OCI-LY3 (cell line): ENCODE results near the gene ATP6V1G2.
A peak's percentile ranks its signal among the peaks of the same experiment; 100 is the strongest.

Source experiments
- H2AFZ ChIP-seq: fragments of 200-600, 300-600 bp; shearing (Covaris generic); 2 replicates; pipeline ENCODE4 v1.6.0; 2014; ENCODE audit warnings: antibody characterized with exemption, low read depth, low read length
- H3K27ac ChIP-seq: fragments of 200-600, 300-600 bp; sonication (generic); 2 replicates; pipeline ENCODE4 v1.5.1; 2014; ENCODE audit warnings: mild to moderate bottlenecking, low read length, moderate library complexity, mixed read lengths
- H3K27me3 ChIP-seq: fragments of 200-600, 300-600 bp; sonication (generic); 2 replicates; pipeline ENCODE4 v1.6.1; 2014; ENCODE audit warnings: low read depth, low read length, mixed read lengths
- H3K36me3 ChIP-seq: fragments of 200-600, 300-600 bp; sonication (generic); replicated peaks from 2 replicates; pipeline ENCODE3; 2014; ENCODE audit warnings: low read depth, low read length, mixed read lengths
- H3K4me1 ChIP-seq: fragments of 300-600, 200-600 bp; sonication (generic); 2 replicates; pipeline ENCODE4 v1.6.1; 2014; ENCODE audit warnings: low read length, mixed read lengths
- H3K4me2 ChIP-seq: fragments of 200-600, 300-600 bp; sonication (generic); 2 replicates; pipeline ENCODE4 v1.6.1; 2014; ENCODE audit warnings: low read length, mixed read lengths
- H3K4me3 ChIP-seq: fragments of 300-600, 200-600 bp; sonication (generic); 2 replicates; pipeline ENCODE4 v1.5.1; 2014; ENCODE audit warnings: antibody characterized with exemption, mild to moderate bottlenecking, low read length, moderate library complexity
- H3K79me2 ChIP-seq: fragments of 300-600, 200-600 bp; shearing (Covaris generic); 2 replicates; pipeline ENCODE4 v1.6.1; 2014; ENCODE audit warnings: mild to moderate bottlenecking, low read length, mixed read lengths
- H3K9ac ChIP-seq: fragments of 300-600, 200-600 bp; shearing (Covaris generic); 2 replicates; pipeline ENCODE4 v1.6.0; 2014; ENCODE audit warnings: mild to moderate bottlenecking, low read length, moderate library complexity
- H3K9me3 ChIP-seq: fragments of 200-600, 300-600 bp; shearing (Covaris generic); 2 replicates; pipeline ENCODE4 v1.6.1; 2014; ENCODE audit warnings: low read length, mixed read lengths; ENCODE audit not compliant: insufficient read depth
- H4K20me1 ChIP-seq: fragments of 200-600, 300-600 bp; sonication (generic); 2 replicates; pipeline ENCODE4 v1.6.1; 2016; ENCODE audit warnings: low read length, mixed read lengths; ENCODE audit not compliant: insufficient read depth
- CTCF ChIP-seq: fragments of 200-600, 300-600 bp; sonication (generic); IDR thresholded peaks from 2 replicates; pipeline ENCODE4 v1.5.1; 2014; ENCODE audit warnings: antibody characterized with exemption, low read length, low read depth
- EZH2phosphoT487 ChIP-seq: fragments of 200-600 bp; shearing (Covaris generic); IDR thresholded peaks from 2 replicates; pipeline ENCODE4 v1.6.1; 2018; ENCODE audit warnings: antibody characterized with exemption, mixed run types, low read depth

The ATP6V1G2 gene

GRCh38 chr6:31578184-31579118 is 32.0 kb upstream of the ATP6V1G2 start:
- Histone ChIP-seq H3K9ac (peak overlapping the region; percentile 92), H3K9me3 (no peaks in the 10 kb centered on the region), H3K4me1 (peaks cover 50% of the 10 kb centered on the region), H3K79me2 (peaks cover 96% of the 10 kb centered on the region), H3K27ac (peak overlapping the region; percentile 100), H3K4me2 (peak overlapping the region; percentile 100), H3K4me3 (peak overlapping the region; percentile 98), H2AFZ (no peak overlapping the region), H3K36me3 (peaks cover 50% of the 10 kb centered on the region), H3K27me3 (no peaks in the 10 kb centered on the region), H4K20me1 (peaks cover 26% of the 10 kb centered on the region)
- TF ChIP-seq EZH2phosphoT487 (no peak), CTCF (no peak)

GRCh38 chr6:31577579-31577966 is 31.2 kb upstream of the ATP6V1G2 start:
- H3K36me3 ChIP-seq = peaks cover 59% of the 10 kb centered on the region
- H4K20me1 ChIP-seq = peaks cover 26% of the 10 kb centered on the region
- no peaks in the 10 kb centered on the region for H3K9me3 ChIP-seq
- TF ChIP-seq CTCF (no peak), EZH2phosphoT487 (no peak)
- H3K27ac ChIP-seq = peak overlapping the region; percentile 100
- H3K9ac ChIP-seq = peak overlapping the region; percentile 92
- peak overlapping the region; percentile 100 for H3K4me2 ChIP-seq
- no peak overlapping the region for H2AFZ ChIP-seq
- peaks cover 99% of the 10 kb centered on the region for H3K79me2 ChIP-seq
- H3K4me3 ChIP-seq = peak overlapping the region; percentile 98
- no peaks in the 10 kb centered on the region for H3K27me3 ChIP-seq
- H3K4me1 ChIP-seq = peaks cover 52% of the 10 kb centered on the region

GRCh38 chr6:31576897-31577578 is 30.6 kb upstream of the ATP6V1G2 start:
- H3K27ac ChIP-seq = peak overlapping the region; percentile 100
- peak overlapping the region; percentile 100 for H3K4me2 ChIP-seq
- H2AFZ ChIP-seq = no peak overlapping the region
- peaks cover 47% of the 10 kb centered on the region for H3K4me1 ChIP-seq
- peaks cover 61% of the 10 kb centered on the region for H3K36me3 ChIP-seq
- H3K79me2 ChIP-seq = peaks cover 99% of the 10 kb centered on the region
- H3K4me3 ChIP-seq = peak overlapping the region; percentile 98
- TF ChIP-seq CTCF (no peak), EZH2phosphoT487 (no peak)
- H3K9me3 ChIP-seq = no peaks in the 10 kb centered on the region
- H4K20me1 ChIP-seq = peaks cover 26% of the 10 kb centered on the region
- peak overlapping the region; percentile 92 for H3K9ac ChIP-seq
- H3K27me3 ChIP-seq = no peaks in the 10 kb centered on the region

- peaks cover 52% of the 10 kb centered on the region for H3K36me3 ChIP-seq
- H3K4me1 ChIP-seq = peaks cover 53% of the 10 kb centered on the region
- peak overlapping the region; percentile 98 for H3K4me3 ChIP-seq
- H4K20me1 ChIP-seq = peaks cover 26% of the 10 kb centered on the region
- TF ChIP-seq CTCF = no peak
- no peak for TF ChIP-seq EZH2phosphoT487
- H3K27ac ChIP-seq = peak overlapping the region; percentile 100
- no peak overlapping the region for H2AFZ ChIP-seq
- peak overlapping the region; percentile 92 for H3K9ac ChIP-seq
- no peaks in the 10 kb centered on the region for H3K9me3 ChIP-seq
- H3K79me2 ChIP-seq = peaks cover 99% of the 10 kb centered on the region
- peak overlapping the region; percentile 100 for H3K4me2 ChIP-seq
- no peaks in the 10 kb centered on the region for H3K27me3 ChIP-seq
These were observed 29.7 kb upstream of the ATP6V1G2 start for GRCh38 chr6:31575952-31576685.
